ENCODE measurements around the gene TIAM1.

TIAM1 gene

GRCh38 chr21:31262728-31263127 lies 81.3 kb downstream of the TIAM1 start:
- no peaks in the 10 kb centered on the region for H3K9me3 Mint-ChIP-seq
- no peaks in the 10 kb centered on the region for H3K36me3 Mint-ChIP-seq
- H3K4me3 Mint-ChIP-seq, result no peak overlapping the region
- no peaks in the 10 kb centered on the region for H3K27me3 Mint-ChIP-seq
- no peak overlapping the region for H3K27ac Mint-ChIP-seq
- peaks cover 19% of the 10 kb centered on the region for H3K4me1 Mint-ChIP-seq

- no peaks in the 10 kb centered on the region for H3K9me3 Mint-ChIP-seq
- H3K4me1 Mint-ChIP-seq, result peaks cover 17% of the 10 kb centered on the region
- H3K36me3 Mint-ChIP-seq, result no peaks in the 10 kb centered on the region
- no peaks in the 10 kb centered on the region for H3K27me3 Mint-ChIP-seq
- H3K4me3 Mint-ChIP-seq, result no peak overlapping the region
- H3K27ac Mint-ChIP-seq, result no peak overlapping the region
These were observed 82.3 kb downstream of the TIAM1 start for GRCh38 chr21:31261759-31262158.

- H3K36me3 Mint-ChIP-seq, result no peaks in the 10 kb centered on the region
- no peak overlapping the region for H3K4me3 Mint-ChIP-seq
- no peaks in the 10 kb centered on the region for H3K9me3 Mint-ChIP-seq
- H3K27ac Mint-ChIP-seq, result no peak overlapping the region
- H3K27me3 Mint-ChIP-seq, result no peaks in the 10 kb centered on the region
- peaks cover 10% of the 10 kb centered on the region for H3K4me1 Mint-ChIP-seq
These were observed 83.3 kb downstream of the TIAM1 start for GRCh38 chr21:31260790-31261189.

- Mint-ChIP-seq H3K4me3 (no peak overlapping the region), H3K4me1 (no peaks in the 10 kb centered on the region), H3K9me3 (no peaks in the 10 kb centered on the region), H3K27me3 (no peaks in the 10 kb centered on the region), H3K27ac (no peak overlapping the region), H3K36me3 (no peaks in the 10 kb centered on the region)
These were observed 86.0 kb downstream of the TIAM1 start for GRCh38 chr21:31258073-31258472.

GRCh38 chr21:31257265-31257664 lies 86.8 kb downstream of the TIAM1 start:
- Mint-ChIP-seq H3K4me1 (no peaks in the 10 kb centered on the region), H3K9me3 (no peaks in the 10 kb centered on the region), H3K27me3 (no peaks in the 10 kb centered on the region), H3K4me3 (no peak overlapping the region), H3K27ac (peak overlapping the region; percentile 77), H3K36me3 (no peaks in the 10 kb centered on the region)

GRCh38 chr21:31255896-31256295 lies 88.2 kb downstream of the TIAM1 start:
- Mint-ChIP-seq H3K27me3 (no peaks in the 10 kb centered on the region), H3K4me1 (no peaks in the 10 kb centered on the region), H3K27ac (no peak overlapping the region), H3K4me3 (no peak overlapping the region), H3K9me3 (no peaks in the 10 kb centered on the region), H3K36me3 (peaks cover 2% of the 10 kb centered on the region)

- H3K9me3 Mint-ChIP-seq, result no peaks in the 10 kb centered on the region
These were observed 89.0 kb downstream of the TIAM1 start for GRCh38 chr21:31255036-31255435.

GRCh38 chr21:31254131-31254530 lies 89.9 kb downstream of the TIAM1 start:
- no peaks in the 10 kb centered on the region for H3K9me3 Mint-ChIP-seq
- H3K27ac Mint-ChIP-seq, result no peak overlapping the region
- H3K27me3 Mint-ChIP-seq, result no peaks in the 10 kb centered on the region
- H3K36me3 Mint-ChIP-seq, result peaks cover 2% of the 10 kb centered on the region
- no peak overlapping the region for H3K4me3 Mint-ChIP-seq
- H3K4me1 Mint-ChIP-seq, result no peaks in the 10 kb centered on the region

More at GRCh38 chr21:31255036-31255435, 89.0 kb downstream of the TIAM1 start:
- H3K4me1 Mint-ChIP-seq, result no peaks in the 10 kb centered on the region
- H3K4me3 Mint-ChIP-seq, result no peak overlapping the region
- H3K27me3 Mint-ChIP-seq, result no peaks in the 10 kb centered on the region
- no peak overlapping the region for H3K27ac Mint-ChIP-seq
- peaks cover 2% of the 10 kb centered on the region for H3K36me3 Mint-ChIP-seq

- no peak overlapping the region for H3K27ac Mint-ChIP-seq
- H3K36me3 Mint-ChIP-seq, result peaks cover 2% of the 10 kb centered on the region
- no peaks in the 10 kb centered on the region for H3K4me1 Mint-ChIP-seq
- H3K4me3 Mint-ChIP-seq, result no peak overlapping the region
- H3K9me3 Mint-ChIP-seq, result no peaks in the 10 kb centered on the region
- no peaks in the 10 kb centered on the region for H3K27me3 Mint-ChIP-seq
These were observed 90.4 kb downstream of the TIAM1 start for GRCh38 chr21:31253684-31254083.

GRCh38 chr21:31252611-31253010 lies 91.5 kb downstream of the TIAM1 start:
- Mint-ChIP-seq H3K4me3 (no peak overlapping the region), H3K27me3 (no peaks in the 10 kb centered on the region), H3K9me3 (no peaks in the 10 kb centered on the region), H3K4me1 (no peaks in the 10 kb centered on the region), H3K36me3 (peaks cover 2% of the 10 kb centered on the region), H3K27ac (no peak overlapping the region)

GRCh38 chr21:31252091-31252490 lies 92.0 kb downstream of the TIAM1 start:
- no peaks in the 10 kb centered on the region for H3K9me3 Mint-ChIP-seq
- no peak overlapping the region for H3K27ac Mint-ChIP-seq
- H3K4me3 Mint-ChIP-seq, result no peak overlapping the region
- H3K36me3 Mint-ChIP-seq, result peaks cover 2% of the 10 kb centered on the region
- H3K4me1 Mint-ChIP-seq, result no peaks in the 10 kb centered on the region
- H3K27me3 Mint-ChIP-seq, result no peaks in the 10 kb centered on the region

- Mint-ChIP-seq H3K27ac (no peak overlapping the region), H3K27me3 (no peaks in the 10 kb centered on the region), H3K9me3 (no peaks in the 10 kb centered on the region), H3K4me1 (no peaks in the 10 kb centered on the region), H3K36me3 (peaks cover 2% of the 10 kb centered on the region), H3K4me3 (no peak overlapping the region)
These were observed 92.4 kb downstream of the TIAM1 start for GRCh38 chr21:31251686-31252085.

- H3K36me3 Mint-ChIP-seq, result peaks cover 15% of the 10 kb centered on the region
- no peaks in the 10 kb centered on the region for H3K4me1 Mint-ChIP-seq
- no peak overlapping the region for H3K27ac Mint-ChIP-seq
- H3K9me3 Mint-ChIP-seq, result no peaks in the 10 kb centered on the region
- H3K27me3 Mint-ChIP-seq, result no peaks in the 10 kb centered on the region
- no peak overlapping the region for H3K4me3 Mint-ChIP-seq
These were observed 95.5 kb downstream of the TIAM1 start for GRCh38 chr21:31248598-31248997.

GRCh38 chr21:31243611-31244010 lies 100.5 kb downstream of the TIAM1 start:
- no peak overlapping the region for H3K4me3 Mint-ChIP-seq

GRCh38 chr21:31236528-31236927 lies 107.5 kb downstream of the TIAM1 start:
- peaks cover 9% of the 10 kb centered on the region for H3K4me1 Mint-ChIP-seq
- H3K9me3 Mint-ChIP-seq, result peaks cover 3% of the 10 kb centered on the region
- H3K4me3 Mint-ChIP-seq, result no peak overlapping the region
- peaks cover 18% of the 10 kb centered on the region for H3K36me3 Mint-ChIP-seq
- H3K27ac Mint-ChIP-seq, result no peak overlapping the region
- H3K27me3 Mint-ChIP-seq, result no peaks in the 10 kb centered on the region

More at GRCh38 chr21:31243611-31244010, 100.5 kb downstream of the TIAM1 start:
- Mint-ChIP-seq H3K36me3 (peaks cover 37% of the 10 kb centered on the region), H3K27ac (no peak overlapping the region), H3K9me3 (peaks cover 8% of the 10 kb centered on the region), H3K27me3 (no peaks in the 10 kb centered on the region), H3K4me1 (no peaks in the 10 kb centered on the region)

GRCh38 chr21:31235671-31236450 lies 108.2 kb downstream of the TIAM1 start:
- Mint-ChIP-seq H3K27me3 (no peaks in the 10 kb centered on the region), H3K9me3 (peaks cover 3% of the 10 kb centered on the region), H3K36me3 (peaks cover 13% of the 10 kb centered on the region), H3K4me3 (no peak overlapping the region), H3K4me1 (peaks cover 9% of the 10 kb centered on the region), H3K27ac (no peak overlapping the region)

- no peak overlapping the region for H3K27ac Mint-ChIP-seq
- H3K4me3 Mint-ChIP-seq, result no peak overlapping the region
- peaks cover 3% of the 10 kb centered on the region for H3K9me3 Mint-ChIP-seq
- peaks cover 9% of the 10 kb centered on the region for H3K4me1 Mint-ChIP-seq
- peaks cover 7% of the 10 kb centered on the region for H3K36me3 Mint-ChIP-seq
- no peaks in the 10 kb centered on the region for H3K27me3 Mint-ChIP-seq
These were observed 109.1 kb downstream of the TIAM1 start for GRCh38 chr21:31234936-31235335.

Measured in activated naive CD4-positive, alpha-beta T cell treated with anti-CD3 and anti-CD28 coated beads, Interleukin-2, amount 50 U/mL, for 24 hours (primary cell).